ENCODE data around the gene IFNB1. TPM values are rescaled to one million over a fixed set of nuclear protein-coding genes. Genes with fewer than 3 reads are reported as not detected.

Gene IFNB1
- total and polyA plus RNA-seq, 2 experiments from 2014 or later: not detected

- Histone ChIP-seq H3K27me3 (no peaks in the 10 kb centered on the region), H4K20me1 (ENCODE audit: insufficient read depth, poor library complexity, severe bottlenecking) (no peaks in the 10 kb centered on the region), H3K9me3 (ENCODE audit: low read depth) (no peaks in the 10 kb centered on the region), H3K27ac (no peak overlapping the region), H3K4me3 (no peak overlapping the region), H3K36me3 (replicated peaks; ENCODE audit: insufficient read depth, low read depth) (no peaks in the 10 kb centered on the region), H3K4me2 (no peak overlapping the region), H3K79me2 (no peaks in the 10 kb centered on the region), H2AFZ (no peak overlapping the region), H3K9me2 (replicated peaks; ENCODE audit: insufficient read depth) (no peaks in the 10 kb centered on the region), H3K4me1 (ENCODE audit: insufficient read depth) (no peaks in the 10 kb centered on the region)
- no peak for TF ChIP-seq EZH2 (IDR thresholded peaks at IDR 0.05; ENCODE audit: borderline replicate concordance)
- TF ChIP-seq CTCF (IDR thresholded peaks at IDR 0.05; ENCODE audit: poor library complexity): no peak
- no peak for TF ChIP-seq EZH2phosphoT487 (IDR thresholded peaks at IDR 0.05; ENCODE audit: low read depth, severe bottlenecking, unreplicated experiment)
- no peak for DNase-seq (ENCODE audit: low spot score)
- 56% methylated on average over 2 of the region's 2 CpGs for WGBS (ENCODE audit: low lambda C conversion rate, missing lambda C conversion rate)
Observed at GRCh38 chr9:21053851-21054250, 23.9 kb downstream of the IFNB1 start.

- H3K36me3 ChIP-seq (replicated peaks; ENCODE audit: insufficient read depth, low read depth): no peaks in the 10 kb centered on the region
- no peak overlapping the region for H3K4me2 ChIP-seq
- no peak overlapping the region for H3K4me3 ChIP-seq
- no peak overlapping the region for H3K27ac ChIP-seq
- H4K20me1 ChIP-seq (ENCODE audit: insufficient read depth, poor library complexity, severe bottlenecking): no peaks in the 10 kb centered on the region
- DNase-seq (ENCODE audit: low spot score): no peak
- 51% methylated on average over 2 of the region's 2 CpGs for WGBS (ENCODE audit: low lambda C conversion rate, missing lambda C conversion rate)
- H3K9me2 ChIP-seq (replicated peaks; ENCODE audit: insufficient read depth): no peaks in the 10 kb centered on the region
- H2AFZ ChIP-seq: no peak overlapping the region
- H3K4me1 ChIP-seq (ENCODE audit: insufficient read depth): no peaks in the 10 kb centered on the region
- TF ChIP-seq EZH2phosphoT487 (IDR thresholded peaks at IDR 0.05; ENCODE audit: low read depth, severe bottlenecking, unreplicated experiment) (no peak), CTCF (IDR thresholded peaks at IDR 0.05; ENCODE audit: poor library complexity) (no peak), EZH2 (IDR thresholded peaks at IDR 0.05; ENCODE audit: borderline replicate concordance) (no peak)
- H3K9me3 ChIP-seq (ENCODE audit: low read depth): no peaks in the 10 kb centered on the region
- no peaks in the 10 kb centered on the region for H3K79me2 ChIP-seq
- no peaks in the 10 kb centered on the region for H3K27me3 ChIP-seq
Observed at GRCh38 chr9:21047281-21047691, 30.5 kb downstream of the IFNB1 start.

- no peak for DNase-seq (ENCODE audit: low spot score)
- TF ChIP-seq CTCF (IDR thresholded peaks at IDR 0.05; ENCODE audit: poor library complexity): no peak
- TF ChIP-seq EZH2 (IDR thresholded peaks at IDR 0.05; ENCODE audit: borderline replicate concordance): no peak
- no peak for TF ChIP-seq EZH2phosphoT487 (IDR thresholded peaks at IDR 0.05; ENCODE audit: low read depth, severe bottlenecking, unreplicated experiment)
- WGBS (ENCODE audit: low lambda C conversion rate, missing lambda C conversion rate): 79% methylated on average over 3 of the region's 3 CpGs
Observed at GRCh38 chr9:21043841-21044240, 33.9 kb downstream of the IFNB1 start.

GRCh38 chr9:21042466-21042865 lies 35.3 kb downstream of the IFNB1 start:
- Histone ChIP-seq H3K4me2 (no peak overlapping the region), H3K9me2 (replicated peaks; ENCODE audit: insufficient read depth) (no peaks in the 10 kb centered on the region), H3K27ac (no peak overlapping the region), H3K27me3 (no peaks in the 10 kb centered on the region), H3K4me1 (ENCODE audit: insufficient read depth) (no peaks in the 10 kb centered on the region), H3K9me3 (ENCODE audit: low read depth) (no peaks in the 10 kb centered on the region), H4K20me1 (ENCODE audit: insufficient read depth, poor library complexity, severe bottlenecking) (no peaks in the 10 kb centered on the region), H3K4me3 (no peak overlapping the region), H3K79me2 (no peaks in the 10 kb centered on the region), H3K36me3 (replicated peaks; ENCODE audit: insufficient read depth, low read depth) (no peaks in the 10 kb centered on the region), H2AFZ (no peak overlapping the region)
- WGBS (ENCODE audit: low lambda C conversion rate, missing lambda C conversion rate): 94% methylated on average over 4 of the region's 4 CpGs
- no peak for DNase-seq (ENCODE audit: low spot score)
- TF ChIP-seq EZH2phosphoT487 (IDR thresholded peaks at IDR 0.05; ENCODE audit: low read depth, severe bottlenecking, unreplicated experiment) (no peak), EZH2 (IDR thresholded peaks at IDR 0.05; ENCODE audit: borderline replicate concordance) (no peak), CTCF (IDR thresholded peaks at IDR 0.05; ENCODE audit: poor library complexity) (no peak)

More at GRCh38 chr9:21043841-21044240, 33.9 kb downstream of the IFNB1 start:
- Histone ChIP-seq H3K79me2 (no peaks in the 10 kb centered on the region), H3K36me3 (replicated peaks; ENCODE audit: insufficient read depth, low read depth) (no peaks in the 10 kb centered on the region), H3K4me1 (ENCODE audit: insufficient read depth) (no peaks in the 10 kb centered on the region), H3K9me2 (replicated peaks; ENCODE audit: insufficient read depth) (no peaks in the 10 kb centered on the region), H2AFZ (no peak overlapping the region), H4K20me1 (ENCODE audit: insufficient read depth, poor library complexity, severe bottlenecking) (no peaks in the 10 kb centered on the region), H3K27ac (no peak overlapping the region), H3K27me3 (no peaks in the 10 kb centered on the region), H3K4me2 (no peak overlapping the region), H3K4me3 (no peak overlapping the region), H3K9me3 (ENCODE audit: low read depth) (no peaks in the 10 kb centered on the region)

All from hepatocyte (in vitro differentiated cells).